ENCODE data around the gene BTBD7. TPM values are rescaled to one million over a fixed set of nuclear protein-coding genes. Genes with fewer than 3 reads are reported as not detected.

BTBD7 gene
- total RNA-seq, 1 experiment from 2014 or later: 11.2 TPM

DNA sequence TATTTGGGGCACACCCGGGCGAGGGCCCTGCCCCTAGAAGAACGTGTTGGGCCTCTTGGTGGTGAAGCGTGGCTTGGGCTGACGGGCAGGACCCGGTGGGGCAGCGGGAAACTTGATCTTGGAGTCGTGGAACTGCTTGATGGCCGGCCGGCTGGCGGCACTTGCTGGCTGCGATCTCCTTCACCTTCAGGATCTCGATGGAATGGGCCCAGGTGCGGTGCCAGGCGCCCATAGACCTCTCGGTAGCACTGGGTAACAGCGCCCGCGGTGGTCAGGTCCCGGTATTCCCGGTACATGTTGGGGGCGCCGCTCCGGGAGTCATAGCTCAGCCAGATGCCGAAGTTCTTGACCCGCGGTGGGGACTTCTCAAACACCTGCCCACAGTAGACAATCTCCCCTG, 109.3 kb downstream of the BTBD7 start:
- no peak for DNase-seq (ENCODE audit: low read depth)
- in situ Hi-C loops (cut with HindIII; ENCODE audit: low pct_unique_long_range_greater_than_20kb, low sequenced_read_pairs): no loop called here

DNA sequence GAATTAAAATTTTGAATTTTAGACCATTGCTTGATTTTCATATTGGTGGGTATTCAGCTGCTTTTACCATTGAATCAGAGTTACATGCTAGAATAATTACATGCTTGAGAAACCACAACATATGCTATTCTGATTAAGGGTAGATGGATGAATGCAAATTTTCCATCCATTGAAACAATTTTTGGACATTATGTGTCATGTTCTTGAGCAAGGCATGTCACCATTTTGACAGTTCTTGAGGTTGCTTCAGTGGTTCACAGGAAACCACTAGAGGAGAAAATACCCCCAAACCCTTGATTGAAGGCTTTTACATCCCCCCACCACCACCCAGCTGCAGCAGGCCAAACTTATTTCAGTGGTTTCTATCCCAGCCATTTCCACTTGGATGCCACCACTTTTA, 112.3 kb downstream of the BTBD7 start:
- in situ Hi-C loops (cut with HindIII; ENCODE audit: low pct_unique_long_range_greater_than_20kb, low sequenced_read_pairs): no loop called here
- DNase-seq (ENCODE audit: low read depth): no peak

DNA sequence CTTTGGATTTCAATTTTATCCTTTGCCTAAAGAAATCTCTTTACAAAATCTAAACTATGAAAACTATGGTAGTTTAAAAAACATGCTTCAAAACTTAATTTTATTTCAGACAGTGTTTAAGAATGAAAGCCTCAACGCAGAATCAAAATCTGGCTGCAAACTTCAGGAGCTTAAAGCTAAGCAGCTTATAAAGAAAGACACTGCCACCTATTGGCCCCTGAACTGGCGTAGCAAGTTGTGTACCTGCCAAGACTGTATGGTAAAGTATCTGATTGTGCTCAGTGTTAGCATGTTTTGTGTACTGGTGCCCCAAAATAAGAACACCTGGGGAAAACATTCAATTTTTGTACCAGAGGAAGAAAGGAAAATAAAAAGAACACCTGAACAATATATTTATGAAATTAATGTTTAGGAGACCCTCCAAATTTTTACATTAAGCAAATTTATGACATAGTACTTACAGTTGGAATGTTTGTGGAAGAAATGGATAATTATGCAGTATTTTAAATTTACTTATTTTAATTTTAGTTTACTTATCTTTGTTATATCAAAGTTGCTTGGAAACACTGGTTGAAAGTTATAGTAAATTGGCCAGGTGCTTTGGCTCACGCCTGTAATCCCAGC, 113.6 kb downstream of the BTBD7 start:
- peak; percentile 23 for DNase-seq (ENCODE audit: low read depth)
- in situ Hi-C loops (cut with HindIII; ENCODE audit: low pct_unique_long_range_greater_than_20kb, low sequenced_read_pairs): no loop called here

DNA sequence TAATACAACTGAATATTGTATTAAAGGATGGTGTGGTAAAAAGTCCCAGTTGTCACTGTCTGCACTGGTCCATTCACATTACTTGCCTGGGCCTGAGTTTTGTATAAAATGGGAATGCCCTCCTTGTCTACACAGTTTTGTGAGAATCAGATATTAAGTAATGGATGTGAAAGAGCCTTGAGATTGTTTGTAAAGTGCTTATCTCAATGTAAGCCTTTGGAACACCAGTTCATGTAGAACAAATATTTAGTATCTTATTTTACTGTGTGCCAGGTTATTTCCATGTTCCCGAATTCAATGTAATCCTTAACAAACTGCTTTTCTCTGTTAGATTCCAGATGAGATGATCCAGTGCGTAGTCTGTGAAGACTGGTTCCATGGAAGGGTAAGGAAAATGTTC, 118.2 kb downstream of the BTBD7 start:
- in situ Hi-C loops (cut with HindIII; ENCODE audit: low pct_unique_long_range_greater_than_20kb, low sequenced_read_pairs): no loop called here
- DNase-seq (ENCODE audit: low read depth): no peak

DNA sequence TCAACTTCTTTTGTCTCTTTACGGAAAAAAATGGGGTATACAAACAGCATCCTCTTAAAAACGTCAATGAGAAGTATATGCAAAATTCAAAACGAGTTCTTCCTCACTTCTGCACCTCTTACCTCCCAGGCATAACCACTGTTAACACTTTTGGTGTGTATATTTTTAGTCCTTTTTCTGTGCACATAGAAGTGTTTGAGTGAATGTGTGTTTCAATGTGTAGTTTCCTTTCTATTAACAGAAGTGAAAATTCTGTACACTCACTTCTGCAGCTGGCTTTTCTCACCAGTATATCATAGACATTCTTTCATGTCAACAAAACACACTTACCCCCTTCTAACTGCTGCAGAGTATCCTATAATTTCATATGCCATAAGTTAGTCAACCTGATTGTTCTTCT, 120.4 kb downstream of the BTBD7 start:
- in situ Hi-C loops (cut with HindIII; ENCODE audit: low pct_unique_long_range_greater_than_20kb, low sequenced_read_pairs): no loop called here
- DNase-seq (ENCODE audit: low read depth): no peak

DNA sequence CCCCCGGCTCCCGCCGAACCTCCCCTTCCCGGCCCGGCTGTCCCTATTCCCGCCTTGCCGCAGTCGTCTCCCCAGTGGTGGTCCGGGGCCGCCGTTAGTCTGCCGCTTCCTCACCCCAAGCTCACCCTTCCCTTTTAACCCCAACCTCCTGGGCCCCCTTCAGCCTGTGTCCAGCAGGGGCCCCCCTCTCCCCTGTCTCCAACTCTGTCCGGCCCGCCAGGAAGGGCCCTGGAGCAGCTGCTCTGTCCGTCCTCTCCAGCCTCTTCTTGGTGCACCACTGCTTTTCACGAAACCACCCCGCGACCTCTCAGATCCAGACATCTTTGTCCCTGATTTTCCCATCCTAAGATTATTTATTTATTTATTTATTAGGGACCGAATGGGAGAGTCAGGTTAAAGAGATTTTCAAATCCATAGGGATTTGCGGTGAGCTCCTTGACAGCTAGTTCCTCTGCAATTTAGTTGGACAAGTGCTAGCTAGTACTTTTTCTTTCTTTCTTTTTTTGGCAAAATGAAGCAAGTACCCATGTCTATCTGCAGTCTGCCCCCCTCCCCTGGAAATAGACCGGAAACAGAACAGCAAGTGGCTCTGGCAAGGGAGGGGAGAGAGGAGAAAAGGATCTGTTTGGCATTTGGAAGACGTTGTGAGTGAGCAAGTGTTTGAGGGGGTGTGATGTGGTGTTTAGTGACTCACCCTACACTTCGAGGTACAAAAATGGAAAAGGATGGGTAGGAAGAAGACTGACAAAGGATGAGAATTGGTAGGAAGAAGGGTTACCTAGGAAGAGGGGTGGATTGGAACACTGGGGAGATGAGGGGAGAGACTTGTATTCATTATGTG, 125.1 kb downstream of the BTBD7 start:
- in situ Hi-C loops (cut with HindIII; ENCODE audit: low pct_unique_long_range_greater_than_20kb, low sequenced_read_pairs): no loop called here
- DNase-seq (ENCODE audit: low read depth): peak; percentile 27

DNA sequence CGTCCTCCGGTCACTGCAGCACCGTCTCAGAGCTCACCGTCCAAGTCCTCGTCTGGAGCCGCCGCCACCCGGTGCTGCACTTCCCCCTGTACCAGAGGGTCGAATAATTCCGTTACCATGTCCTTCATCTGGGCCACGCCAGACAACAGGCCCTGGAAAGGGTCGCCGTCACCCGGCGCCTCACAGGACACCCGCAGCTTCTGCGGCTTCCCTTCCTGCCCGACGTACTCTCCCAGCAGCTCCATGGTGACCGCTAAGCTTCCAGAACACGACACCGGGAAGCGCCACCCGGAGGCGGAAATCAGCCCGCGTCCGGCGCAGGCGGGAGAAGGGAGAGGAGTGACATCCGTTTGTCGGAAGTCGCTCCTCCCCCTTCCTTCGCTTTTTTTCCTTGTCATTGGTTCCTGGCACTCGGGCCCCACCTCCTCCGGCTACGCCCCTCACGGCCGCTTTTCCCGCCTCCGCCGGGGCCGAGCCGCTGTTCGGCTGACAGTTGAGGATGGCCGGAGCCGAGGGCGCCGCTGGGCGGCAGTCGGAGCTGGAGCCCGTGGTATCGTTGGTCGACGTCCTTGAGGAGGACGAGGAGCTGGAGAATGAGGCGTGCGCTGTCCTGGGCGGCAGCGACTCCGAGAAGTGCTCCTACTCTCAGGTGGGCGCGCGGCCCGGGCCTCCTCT, 125.9 kb downstream of the BTBD7 start, which contains the start of the genes GON7 and UBR7:
Gene GON7, minus strand, starts transcription at position 273 of the 675 bp plus-strand sequence. Its CDS starts 28 bp downstream, at position 245.
Gene UBR7, plus strand, starts transcription at position 464 of the 675 bp plus-strand sequence. Its CDS starts 36 bp downstream, at position 500.
- in situ Hi-C loops (cut with HindIII; ENCODE audit: low pct_unique_long_range_greater_than_20kb, low sequenced_read_pairs): no loop called here
- DNase-seq (ENCODE audit: low read depth): peak; percentile 99

DNA sequence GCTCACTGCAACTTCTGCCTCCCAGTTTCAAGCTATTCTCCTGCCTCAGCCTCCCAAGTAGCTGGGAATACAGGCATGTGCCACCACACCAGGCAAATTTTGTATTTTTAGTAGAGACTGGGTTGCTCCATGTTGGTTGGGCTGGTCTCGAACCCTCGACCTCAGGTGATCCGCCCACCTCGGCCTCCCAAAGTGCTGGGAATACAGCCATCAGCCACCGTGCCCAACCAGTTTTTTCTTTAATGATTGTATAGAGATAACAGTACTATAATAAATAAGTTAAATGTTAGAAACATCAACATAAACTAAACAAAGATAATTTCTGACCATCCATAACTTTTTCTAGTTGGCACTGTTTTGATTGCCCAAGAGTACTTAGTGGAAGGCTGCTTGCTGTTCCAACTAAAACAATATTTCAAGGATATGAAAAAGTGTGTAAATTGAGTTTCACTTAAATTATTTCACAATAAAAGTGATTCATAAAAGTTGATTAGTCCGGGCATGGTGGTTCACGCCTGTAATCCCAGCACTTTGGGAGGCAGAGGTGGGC, 131.6 kb downstream of the BTBD7 start:
- DNase-seq (ENCODE audit: low read depth): no peak
- in situ Hi-C loops (cut with HindIII; ENCODE audit: low pct_unique_long_range_greater_than_20kb, low sequenced_read_pairs): no loop called here

DNA sequence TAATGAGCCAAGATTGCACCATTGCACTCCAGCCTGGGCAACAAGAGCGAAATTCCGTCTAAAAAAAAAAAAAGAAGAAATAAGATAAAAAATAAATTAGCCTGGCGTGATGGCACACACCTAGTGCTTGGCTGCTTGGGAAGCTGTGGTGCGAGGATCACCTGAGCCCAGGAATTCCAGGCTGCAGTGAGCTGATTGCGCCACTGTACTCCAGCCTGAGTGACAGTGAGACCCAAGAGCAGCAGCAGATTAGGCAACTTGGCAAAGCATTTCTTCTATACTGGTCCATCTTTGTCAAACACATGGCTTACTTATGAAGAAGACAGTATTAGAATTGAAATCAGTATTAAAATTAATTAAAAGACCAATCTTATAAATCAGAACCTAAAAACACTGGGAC, 132.3 kb downstream of the BTBD7 start:
- in situ Hi-C loops (cut with HindIII; ENCODE audit: low pct_unique_long_range_greater_than_20kb, low sequenced_read_pairs): no loop called here
- DNase-seq (ENCODE audit: low read depth): no peak

DNA sequence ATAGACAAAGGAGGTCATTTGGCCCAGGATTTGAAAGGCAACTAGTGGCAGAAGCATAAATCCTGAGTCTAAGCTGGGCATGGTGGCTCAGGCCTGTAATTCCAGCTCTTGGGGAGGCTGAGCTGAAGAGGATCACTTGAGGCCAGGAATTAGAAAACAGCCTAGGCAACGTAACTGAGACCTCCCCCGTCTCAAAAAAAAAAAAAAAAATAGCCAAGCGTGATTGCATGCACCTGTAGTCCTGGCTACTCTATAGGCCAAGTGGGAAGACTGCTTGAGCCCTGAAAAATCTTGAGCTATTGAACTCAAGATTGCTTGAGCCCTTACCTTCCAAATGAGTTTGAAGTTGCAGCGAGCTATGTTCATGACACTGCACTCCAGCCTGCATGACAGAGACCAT, 133.8 kb downstream of the BTBD7 start:
- in situ Hi-C loops (cut with HindIII; ENCODE audit: low pct_unique_long_range_greater_than_20kb, low sequenced_read_pairs): no loop called here
- no peak for DNase-seq (ENCODE audit: low read depth)

DNA sequence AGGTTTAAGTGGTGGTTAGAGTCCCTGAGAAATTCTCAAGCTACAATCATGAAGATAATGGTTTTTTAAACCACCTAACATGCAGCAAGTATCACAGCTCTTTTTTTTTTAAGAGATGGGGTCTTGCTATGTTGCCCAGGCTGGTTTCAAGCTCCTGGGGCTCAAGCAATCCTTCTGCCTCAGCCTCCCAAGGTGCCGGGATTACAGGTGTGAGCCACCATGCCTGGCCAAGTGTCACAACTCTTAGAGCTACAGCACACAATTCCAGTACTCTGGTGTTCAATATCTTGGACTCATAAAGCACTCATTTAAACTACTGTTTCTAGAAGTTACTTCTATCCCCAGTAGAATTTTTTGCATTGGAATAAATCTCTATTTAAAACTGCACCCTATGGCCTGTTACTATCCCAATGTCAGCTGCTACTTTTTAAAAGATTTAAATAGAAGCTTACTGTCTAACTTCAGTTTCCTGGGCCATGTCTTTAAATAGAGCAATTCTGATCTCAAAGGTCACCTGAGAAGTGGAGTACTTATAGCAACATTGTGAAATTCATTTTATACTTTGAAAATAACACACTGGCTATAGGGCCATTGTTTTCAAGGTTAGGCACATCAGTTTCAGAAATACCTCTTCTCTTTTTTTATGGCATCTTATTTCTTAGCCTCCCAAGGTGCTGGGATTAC, 137.4 kb downstream of the BTBD7 start:
- no peak for DNase-seq (ENCODE audit: low read depth)
- in situ Hi-C loops (cut with HindIII; ENCODE audit: low pct_unique_long_range_greater_than_20kb, low sequenced_read_pairs): no loop called here

Other genes with a start within 250 kb of the BTBD7 start
- 14.0 and 53.2 TPM in 2 replicates for gene ITPK1, start 217.1 kb downstream of the BTBD7 start, total RNA-seq (2014; rRNA removed; shearing (Covaris generic); ENCODE audit: low replicate concordance)
- 18.5 and 22.6 TPM in 2 replicates for gene MOAP1, start 148.1 kb downstream of the BTBD7 start, total RNA-seq (2014; rRNA removed; shearing (Covaris generic); ENCODE audit: low replicate concordance)
- gene LYSET, start 147.7 kb downstream of the BTBD7 start, total RNA-seq (2014; rRNA removed; shearing (Covaris generic); ENCODE audit: low replicate concordance): 16.7 and 22.2 TPM in 2 replicates
- 11.9 and 12.7 TPM in 2 replicates for gene GON7, start 126.0 kb downstream of the BTBD7 start, total RNA-seq (2014; rRNA removed; shearing (Covaris generic); ENCODE audit: low replicate concordance)
- 15.0 and 16.4 TPM in 2 replicates for gene UBR7, start 125.8 kb downstream of the BTBD7 start, total RNA-seq (2014; rRNA removed; shearing (Covaris generic); ENCODE audit: low replicate concordance)
- not detected in 2 replicates for gene COX8C, start 14.1 kb upstream of the BTBD7 start, total RNA-seq (2014; rRNA removed; shearing (Covaris generic); ENCODE audit: low replicate concordance)
- gene UNC79, start 97.9 kb upstream of the BTBD7 start, total RNA-seq (2014; rRNA removed; shearing (Covaris generic); ENCODE audit: low replicate concordance): 0.03 TPM in 1 of 2 replicates, not detected in the other